ENCODE measurements around the gene SRSF8.
A peak's percentile ranks its signal among the peaks of the same experiment; 100 is the strongest.

SRSF8 gene

DNA sequence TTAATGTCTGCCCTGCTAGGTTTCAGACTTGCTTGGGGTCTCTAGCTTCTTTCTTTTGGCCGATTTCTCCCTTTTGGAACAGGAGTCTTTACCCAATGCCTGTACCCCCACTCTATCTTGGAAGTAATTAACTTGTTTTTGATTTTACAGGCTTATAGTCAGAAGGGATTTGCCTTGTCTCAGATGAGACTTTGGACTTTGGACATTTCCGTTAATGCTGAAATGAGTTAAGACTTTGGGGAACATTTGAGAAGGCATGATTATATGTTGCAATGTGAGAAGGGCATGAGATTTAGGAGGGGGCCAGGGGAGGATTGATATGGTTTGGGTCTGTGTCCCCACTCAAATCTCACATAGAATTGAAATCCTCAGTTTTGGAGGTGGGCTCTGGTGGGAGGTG lies 12.4 kb upstream of the SRSF8 start:
- TF ChIP-seq JUND (IDR thresholded peaks at IDR 0.05; ENCODE audit: low read depth) = no peak
- DNase-seq (ENCODE audit: low read depth in 1 of 2, low spot score in 1 of 2) = no peak
- in situ Hi-C loops (cut with HindIII; ENCODE audit: low pct_unique_long_range_greater_than_20kb, low sequenced_read_pairs) = no loop called here

DNA sequence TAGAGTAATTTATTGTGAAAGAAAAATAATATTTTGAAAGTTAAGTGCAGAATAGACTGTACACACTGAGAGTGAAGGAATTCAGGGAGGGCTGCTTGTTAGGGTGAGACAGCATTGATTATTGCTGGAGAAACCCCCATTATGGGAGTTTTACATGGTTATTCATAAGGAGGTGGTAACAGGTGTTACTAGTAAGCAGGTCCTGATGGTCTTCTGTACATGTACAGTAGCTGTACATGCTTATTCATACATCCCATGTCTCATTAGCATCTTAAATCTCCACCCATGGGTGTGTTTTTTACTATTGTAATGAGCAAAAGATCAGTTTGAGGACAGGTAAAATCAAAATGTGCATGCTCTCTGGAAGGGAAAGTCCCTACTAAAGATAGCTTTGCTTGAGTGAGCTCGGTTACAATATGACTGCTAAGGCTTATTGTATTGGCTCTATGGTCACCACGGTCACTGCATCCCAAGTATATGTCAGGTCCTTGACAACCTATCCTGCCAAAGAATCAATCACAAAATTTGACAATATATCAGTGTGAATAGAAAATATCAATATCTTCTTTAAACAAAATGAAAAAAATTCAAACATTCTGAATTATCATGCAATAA lies 11.3 kb upstream of the SRSF8 start:
- no peak for DNase-seq (ENCODE audit: low read depth in 1 of 2, low spot score in 1 of 2)
- in situ Hi-C loops (cut with HindIII; ENCODE audit: low pct_unique_long_range_greater_than_20kb, low sequenced_read_pairs) = no loop called here
- TF ChIP-seq JUND (IDR thresholded peaks at IDR 0.05; ENCODE audit: low read depth) = no peak

DNA sequence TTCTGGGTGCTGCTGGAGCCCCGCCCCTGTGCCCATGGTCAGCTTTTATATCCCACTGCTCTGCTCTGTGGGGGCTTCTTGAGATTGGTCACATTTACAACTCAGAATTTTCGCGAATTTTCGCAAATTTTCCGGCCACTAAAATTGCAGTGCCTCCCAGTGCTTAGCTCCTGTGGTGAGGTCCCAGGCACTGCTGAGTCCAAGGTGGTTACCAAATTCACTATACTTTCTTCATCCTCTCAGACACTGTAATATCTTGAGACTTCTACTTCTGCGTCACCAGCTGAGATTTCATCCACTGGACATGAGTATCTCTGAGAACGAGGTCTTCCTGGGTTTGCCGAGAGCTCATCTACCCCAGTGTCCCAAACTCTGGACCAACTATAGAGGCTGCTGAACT lies 8.8 kb upstream of the SRSF8 start:
- in situ Hi-C loops (cut with HindIII; ENCODE audit: low pct_unique_long_range_greater_than_20kb, low sequenced_read_pairs) = no loop called here
- DNase-seq (ENCODE audit: low read depth in 1 of 2, low spot score in 1 of 2) = no peak
- no peak for TF ChIP-seq JUND (IDR thresholded peaks at IDR 0.05; ENCODE audit: low read depth)

DNA sequence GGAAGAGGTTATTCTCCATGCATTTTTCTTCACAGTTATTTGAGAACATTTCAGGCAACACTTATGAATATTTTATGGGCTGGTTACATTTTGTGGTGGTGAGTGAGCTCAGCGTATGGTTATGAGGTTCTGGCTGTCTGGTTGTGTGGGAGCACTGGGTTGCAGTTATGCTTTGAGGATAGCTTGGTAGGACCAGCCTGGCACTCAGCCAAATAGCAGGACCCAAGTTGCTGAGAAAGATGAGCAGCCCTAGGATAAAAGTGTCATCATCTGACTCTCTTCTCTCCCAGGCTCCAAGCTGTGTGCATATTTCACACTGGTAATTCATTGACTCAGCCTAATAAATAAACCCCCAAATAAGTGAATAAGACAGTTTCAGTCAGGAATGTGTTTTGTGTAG lies 8.1 kb upstream of the SRSF8 start:
- in situ Hi-C loops (cut with HindIII; ENCODE audit: low pct_unique_long_range_greater_than_20kb, low sequenced_read_pairs) = no loop called here
- TF ChIP-seq JUND (IDR thresholded peaks at IDR 0.05; ENCODE audit: low read depth) = no peak
- DNase-seq (ENCODE audit: low read depth in 1 of 2, low spot score in 1 of 2) = no peak

DNA sequence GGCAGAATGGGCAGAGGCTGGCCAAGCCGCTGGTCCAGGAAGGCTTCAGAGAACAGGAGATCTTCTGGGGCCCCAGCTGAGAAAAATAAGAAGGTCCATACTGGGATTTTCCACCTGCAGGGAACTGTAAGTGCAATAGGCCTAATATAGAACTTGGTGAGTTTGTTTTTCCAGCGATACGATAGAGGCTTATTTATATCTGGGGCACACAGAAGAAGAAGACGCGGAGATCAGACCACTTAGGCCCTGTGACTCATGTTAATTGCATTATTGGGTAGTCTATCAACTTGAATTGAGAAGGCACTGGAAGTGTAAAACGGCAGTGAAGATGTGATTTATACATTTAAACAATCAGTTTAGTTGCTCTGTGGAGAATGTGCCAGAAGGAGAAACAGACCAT lies 7.7 kb upstream of the SRSF8 start:
- DNase-seq (ENCODE audit: low read depth in 1 of 2, low spot score in 1 of 2) = no peak
- no peak for TF ChIP-seq JUND (IDR thresholded peaks at IDR 0.05; ENCODE audit: low read depth)
- in situ Hi-C loops (cut with HindIII; ENCODE audit: low pct_unique_long_range_greater_than_20kb, low sequenced_read_pairs) = no loop called here

DNA sequence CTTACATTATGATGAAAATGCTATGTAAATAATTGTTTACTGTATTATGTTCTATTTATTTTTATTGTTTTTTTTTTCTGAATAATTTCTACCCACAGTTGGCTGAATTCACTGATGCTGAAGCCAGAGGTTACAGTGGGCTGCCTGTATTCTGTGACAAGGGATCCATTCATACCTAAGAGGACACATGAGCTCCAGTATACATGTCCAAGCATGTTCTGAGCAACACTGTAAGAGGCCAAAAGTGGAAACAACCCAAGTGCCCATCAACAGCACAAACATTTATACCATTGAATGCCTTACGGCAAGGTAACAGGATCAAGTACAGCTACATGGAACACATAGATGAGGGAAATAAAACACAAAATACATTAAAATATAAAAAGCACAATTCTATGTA lies 1.4 kb upstream of the SRSF8 start:
- no peak for TF ChIP-seq JUND (IDR thresholded peaks at IDR 0.05; ENCODE audit: low read depth)
- in situ Hi-C loops (cut with HindIII; ENCODE audit: low pct_unique_long_range_greater_than_20kb, low sequenced_read_pairs) = no loop called here
- DNase-seq (ENCODE audit: low read depth in 1 of 2, low spot score in 1 of 2) = no peak

DNA sequence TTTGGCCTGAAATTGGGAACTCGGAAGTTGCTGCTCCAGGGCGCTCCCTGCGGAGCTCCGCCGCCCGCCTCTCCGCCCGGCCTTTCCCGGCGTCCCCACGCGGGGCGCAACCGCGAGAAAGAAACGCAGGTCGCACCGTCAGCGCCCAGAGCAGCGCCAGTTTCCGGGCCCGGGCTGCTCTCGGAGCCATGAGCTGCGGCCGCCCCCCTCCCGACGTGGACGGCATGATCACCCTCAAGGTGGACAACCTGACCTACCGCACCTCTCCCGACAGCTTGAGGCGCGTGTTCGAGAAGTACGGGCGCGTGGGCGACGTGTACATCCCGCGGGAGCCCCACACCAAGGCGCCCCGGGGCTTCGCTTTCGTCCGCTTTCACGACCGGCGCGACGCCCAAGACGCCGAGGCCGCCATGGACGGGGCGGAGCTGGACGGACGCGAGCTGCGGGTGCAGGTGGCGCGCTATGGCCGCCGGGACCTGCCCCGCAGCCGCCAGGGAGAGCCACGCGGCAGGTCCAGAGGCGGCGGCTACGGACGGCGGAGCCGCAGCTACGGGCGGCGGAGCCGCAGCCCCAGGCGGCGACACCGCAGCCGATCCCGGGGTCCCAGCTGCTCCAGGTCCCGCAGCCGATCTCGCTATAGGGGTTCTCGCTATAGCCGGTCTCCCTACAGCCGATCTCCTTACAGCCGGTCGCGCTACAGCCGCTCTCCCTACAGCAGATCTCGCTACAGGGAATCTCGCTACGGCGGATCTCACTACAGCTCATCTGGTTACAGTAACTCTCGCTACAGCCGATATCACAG lies 521 bp downstream of the SRSF8 start:
- peak; percentile 23 to 83 for DNase-seq (ENCODE audit: low read depth in 1 of 2, low spot score in 1 of 2)
- in situ Hi-C loops (cut with HindIII; ENCODE audit: low pct_unique_long_range_greater_than_20kb, low sequenced_read_pairs) = no loop called here
- TF ChIP-seq JUND (IDR thresholded peaks at IDR 0.05; ENCODE audit: low read depth) = no peak

DNA sequence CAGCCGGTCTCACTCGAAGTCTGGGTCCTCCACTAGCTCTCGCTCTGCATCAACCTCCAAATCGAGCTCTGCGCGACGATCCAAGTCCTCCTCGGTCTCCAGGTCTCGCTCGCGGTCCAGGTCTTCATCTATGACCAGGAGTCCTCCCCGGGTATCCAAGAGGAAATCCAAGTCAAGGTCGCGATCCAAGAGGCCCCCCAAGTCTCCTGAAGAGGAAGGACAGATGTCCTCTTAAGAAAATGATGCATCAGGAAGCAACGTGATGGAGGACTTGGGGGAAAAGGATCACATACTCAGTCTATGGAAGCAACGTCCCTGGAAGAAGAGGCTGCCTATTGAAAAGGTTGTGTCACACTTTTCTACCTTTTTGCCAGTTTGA lies 1.1 kb downstream of the SRSF8 start:
- in situ Hi-C loops (cut with HindIII; ENCODE audit: low pct_unique_long_range_greater_than_20kb, low sequenced_read_pairs) = no loop called here
- no peak for TF ChIP-seq JUND (IDR thresholded peaks at IDR 0.05; ENCODE audit: low read depth)
- DNase-seq (ENCODE audit: low read depth in 1 of 2, low spot score in 1 of 2) = no peak

DNA sequence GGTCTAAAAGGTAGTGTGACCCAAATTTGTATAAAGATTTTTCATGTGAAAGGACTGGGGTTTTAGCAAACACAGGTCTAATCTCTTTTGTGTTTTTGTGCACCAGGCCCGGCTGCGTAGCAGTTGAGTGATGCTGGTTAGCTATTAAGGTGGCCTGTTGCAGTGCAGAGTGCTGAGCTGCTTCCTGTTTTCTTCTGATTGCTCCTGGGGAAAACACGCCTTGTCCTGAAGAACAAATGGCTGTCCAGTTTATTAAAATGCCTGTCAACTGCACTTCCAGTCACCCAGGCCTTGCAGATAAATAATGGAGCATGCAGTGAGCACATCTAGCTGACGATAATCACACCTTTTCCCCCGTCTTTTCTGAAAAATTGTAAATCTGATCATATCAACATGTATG lies 1.8 kb downstream of the SRSF8 start:
- peak; percentile 26 to 93 for DNase-seq (ENCODE audit: low read depth in 1 of 2, low spot score in 1 of 2)
- TF ChIP-seq JUND (IDR thresholded peaks at IDR 0.05; ENCODE audit: low read depth) = no peak
- in situ Hi-C loops (cut with HindIII; ENCODE audit: low pct_unique_long_range_greater_than_20kb, low sequenced_read_pairs) = no loop called here

DNA sequence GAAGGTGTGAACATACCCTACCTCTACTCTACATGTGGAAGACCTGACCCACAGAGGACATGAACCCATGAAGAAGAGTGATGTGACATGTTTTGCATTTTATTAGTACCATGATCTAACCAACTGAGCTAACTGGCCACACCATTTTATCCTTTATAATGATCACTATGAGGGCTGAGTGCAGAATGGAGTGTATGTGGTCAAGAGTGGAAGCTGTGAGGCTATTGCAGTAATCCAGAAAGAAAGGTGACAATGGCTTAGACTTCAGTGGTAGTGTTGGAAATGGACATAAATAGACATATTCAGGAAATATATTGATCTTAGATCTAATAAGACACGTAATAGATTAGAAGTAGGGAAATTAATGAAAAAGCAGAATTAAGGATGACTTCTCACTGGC lies 3.8 kb downstream of the SRSF8 start:
- in situ Hi-C loops (cut with HindIII; ENCODE audit: low pct_unique_long_range_greater_than_20kb, low sequenced_read_pairs) = no loop called here
- no peak for TF ChIP-seq JUND (IDR thresholded peaks at IDR 0.05; ENCODE audit: low read depth)
- DNase-seq (ENCODE audit: low read depth in 1 of 2, low spot score in 1 of 2) = no peak

DNA sequence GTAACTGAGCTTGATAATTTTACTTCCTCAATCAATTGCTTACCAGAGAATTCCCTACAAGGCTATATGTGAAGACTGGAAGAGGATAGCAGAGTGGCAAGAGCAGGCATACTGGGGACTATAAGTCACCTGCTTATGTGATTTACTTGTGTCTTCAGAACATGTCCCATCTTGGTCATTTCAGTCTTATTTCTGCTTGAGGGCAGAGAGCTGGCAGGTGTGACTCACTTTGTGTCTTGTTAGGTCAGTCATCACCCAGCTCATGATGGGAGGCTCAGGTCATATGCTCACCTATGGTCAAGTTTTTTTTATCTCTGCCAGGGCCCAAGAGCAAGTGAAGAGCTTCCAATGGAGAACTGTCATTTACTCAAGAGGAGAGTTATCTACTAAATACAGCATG lies 6.2 kb downstream of the SRSF8 start:
- TF ChIP-seq JUND (IDR thresholded peaks at IDR 0.05; ENCODE audit: low read depth) = no peak
- DNase-seq (ENCODE audit: low read depth in 1 of 2, low spot score in 1 of 2) = no peak
- in situ Hi-C loops (cut with HindIII; ENCODE audit: low pct_unique_long_range_greater_than_20kb, low sequenced_read_pairs) = no loop called here

DNA sequence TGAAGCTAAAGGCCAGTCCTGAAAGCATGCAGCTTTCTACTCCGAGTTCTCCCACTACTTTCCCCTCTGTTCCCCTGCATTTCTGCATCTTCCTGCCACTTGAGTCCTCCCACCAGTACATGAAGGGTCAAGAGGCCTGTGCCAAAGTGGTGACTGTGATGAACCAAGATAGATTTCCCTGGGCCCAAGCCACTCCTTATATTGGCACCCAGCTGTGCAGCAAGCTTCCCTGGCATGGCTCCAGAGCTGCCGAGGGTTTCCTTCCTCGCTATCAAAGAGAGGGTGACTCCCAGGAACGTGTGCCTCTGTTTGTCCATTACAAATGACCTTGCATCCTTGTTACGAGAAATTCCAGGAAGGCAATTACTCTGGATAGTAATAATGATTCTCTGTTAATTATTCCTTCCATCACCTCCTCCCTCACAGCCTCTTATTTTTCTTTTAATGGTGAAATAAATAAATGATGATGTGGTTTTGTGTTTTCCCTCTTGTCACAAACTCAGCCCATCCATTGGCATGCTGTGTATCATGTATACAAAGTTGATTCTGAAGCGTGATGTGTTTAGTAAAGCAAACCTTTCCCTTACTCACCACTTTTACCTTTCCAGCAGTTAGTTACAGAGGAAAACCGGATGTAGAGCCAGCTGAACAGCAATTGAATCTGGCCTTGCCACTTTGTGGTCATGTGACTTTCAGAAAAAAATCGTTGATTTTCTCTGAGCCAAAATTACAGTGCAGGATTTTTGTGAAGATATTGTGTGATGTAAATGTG lies 8.3 kb downstream of the SRSF8 start:
- peak in 1 of 2 experiments; percentile 40 for DNase-seq (ENCODE audit: low read depth in 1 of 2, low spot score in 1 of 2)
- in situ Hi-C loops (cut with HindIII; ENCODE audit: low pct_unique_long_range_greater_than_20kb, low sequenced_read_pairs) = no loop called here
- no peak for TF ChIP-seq JUND (IDR thresholded peaks at IDR 0.05; ENCODE audit: low read depth)

DNA sequence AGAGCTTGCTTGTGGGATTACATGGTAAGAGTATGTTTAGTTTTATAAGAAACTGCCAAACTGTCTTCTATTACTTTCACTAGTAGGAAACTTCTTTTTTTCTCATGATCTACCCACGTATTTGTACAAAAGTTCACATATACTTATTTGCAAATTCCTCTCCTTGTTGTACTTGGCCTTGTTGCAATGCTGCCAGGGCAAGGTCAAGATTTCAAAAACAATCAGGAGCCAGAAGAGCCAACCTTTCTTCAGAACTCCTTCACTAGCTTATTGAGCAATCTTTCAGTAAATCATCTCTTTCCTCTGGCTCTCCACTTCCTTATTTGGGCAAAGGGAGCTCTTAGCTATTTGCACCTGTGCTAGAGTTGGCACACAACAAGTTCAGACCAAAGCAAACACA lies 9.7 kb downstream of the SRSF8 start:
- in situ Hi-C loops (cut with HindIII; ENCODE audit: low pct_unique_long_range_greater_than_20kb, low sequenced_read_pairs) = no loop called here
- no peak for TF ChIP-seq JUND (IDR thresholded peaks at IDR 0.05; ENCODE audit: low read depth)
- DNase-seq (ENCODE audit: low read depth in 1 of 2, low spot score in 1 of 2) = peak in 1 of 2 experiments; percentile 64
